ENCODE results near the gene BTBD16.

DNA sequence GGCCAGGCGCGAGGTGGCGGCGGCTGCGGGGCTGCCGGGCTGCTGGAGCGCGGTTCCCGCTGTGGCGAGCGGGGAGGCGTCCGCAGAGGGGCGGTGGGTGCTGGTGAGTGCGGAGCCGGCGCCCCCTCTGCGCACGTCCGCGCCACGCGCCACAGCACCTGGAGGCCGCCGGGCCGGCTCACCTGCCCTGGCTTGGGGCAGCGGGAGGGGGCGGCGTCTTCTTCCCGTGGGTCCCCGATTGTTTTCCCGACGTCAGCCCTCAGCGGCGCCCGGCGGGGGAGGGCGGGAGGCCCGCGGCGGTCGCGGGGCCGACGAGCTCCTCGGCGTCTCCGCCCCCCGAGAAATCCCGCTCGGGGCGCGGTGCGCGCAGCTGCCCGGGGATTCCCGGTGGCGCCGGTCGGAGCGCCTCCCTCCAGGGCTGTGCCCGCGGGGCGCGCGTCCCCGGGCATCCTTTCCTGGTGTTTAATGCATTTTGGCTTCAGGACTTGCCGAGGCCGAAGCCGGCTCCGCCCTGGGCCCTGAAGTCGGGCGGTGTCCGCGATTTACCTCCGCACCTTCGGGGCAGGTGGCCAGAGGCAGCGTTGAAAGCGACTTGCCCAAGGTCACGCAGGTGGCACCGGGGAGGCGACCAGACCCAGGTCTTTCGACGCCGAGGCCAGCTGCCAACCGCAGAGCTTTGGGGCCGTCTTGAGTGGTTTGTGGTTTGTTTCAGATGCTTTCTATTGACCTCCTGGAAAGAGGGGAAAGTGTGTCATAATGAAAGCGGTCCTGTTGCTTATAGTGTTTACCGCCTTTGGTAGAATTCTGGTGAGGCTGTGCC is 104.0 kb downstream of the BTBD16 start:
- TF ChIP-seq, protein P1, sequence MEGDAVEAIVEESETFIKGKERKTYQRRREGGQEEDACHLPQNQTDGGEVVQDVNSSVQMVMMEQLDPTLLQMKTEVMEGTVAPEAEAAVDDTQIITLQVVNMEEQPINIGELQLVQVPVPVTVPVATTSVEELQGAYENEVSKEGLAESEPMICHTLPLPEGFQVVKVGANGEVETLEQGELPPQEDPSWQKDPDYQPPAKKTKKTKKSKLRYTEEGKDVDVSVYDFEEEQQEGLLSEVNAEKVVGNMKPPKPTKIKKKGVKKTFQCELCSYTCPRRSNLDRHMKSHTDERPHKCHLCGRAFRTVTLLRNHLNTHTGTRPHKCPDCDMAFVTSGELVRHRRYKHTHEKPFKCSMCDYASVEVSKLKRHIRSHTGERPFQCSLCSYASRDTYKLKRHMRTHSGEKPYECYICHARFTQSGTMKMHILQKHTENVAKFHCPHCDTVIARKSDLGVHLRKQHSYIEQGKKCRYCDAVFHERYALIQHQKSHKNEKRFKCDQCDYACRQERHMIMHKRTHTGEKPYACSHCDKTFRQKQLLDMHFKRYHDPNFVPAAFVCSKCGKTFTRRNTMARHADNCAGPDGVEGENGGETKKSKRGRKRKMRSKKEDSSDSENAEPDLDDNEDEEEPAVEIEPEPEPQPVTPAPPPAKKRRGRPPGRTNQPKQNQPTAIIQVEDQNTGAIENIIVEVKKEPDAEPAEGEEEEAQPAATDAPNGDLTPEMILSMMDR (IDR thresholded peaks at IDR 0.05; ENCODE audit: extremely low read depth in 1 of 2, insufficient read depth in 1 of 2, low read depth in 1 of 2, low read length in 2 of 2) = no peak
- TF ChIP-seq POLR2AphosphoS5 (IDR thresholded peaks at IDR 0.05; ENCODE audit: insufficient read depth, low read depth, low read length) (peak; percentile 54), POLR2A (IDR thresholded peaks at IDR 0.05; ENCODE audit: low read depth, low read length) (no peak), JUN (IDR thresholded peaks at IDR 0.05; ENCODE audit: borderline replicate concordance, insufficient read depth, insufficient read length, low read depth) (no peak)
- TF ChIP-seq, protein P2, sequence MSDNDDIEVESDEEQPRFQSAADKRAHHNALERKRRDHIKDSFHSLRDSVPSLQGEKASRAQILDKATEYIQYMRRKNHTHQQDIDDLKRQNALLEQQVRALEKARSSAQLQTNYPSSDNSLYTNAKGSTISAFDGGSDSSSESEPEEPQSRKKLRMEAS (IDR thresholded peaks at IDR 0.05; ENCODE audit: insufficient read depth, insufficient read length) = no peak
